Stimulated activated CD8-positive, alpha-beta memory T cell treated with anti-CD3 and anti-CD28 coated beads, Interleukin-2, amount 100 ng/mL, for 1 hour (primary cell): ENCODE data around the gene HABP4.

Source experiments
- DNase-seq, 2 donors: peaks; one replicate each; pipeline ENCODE4 v3.0.0-alpha.2; 2020; ENCODE audit warnings: low read depth in 2 of 2

HABP4 gene

GRCh38 chr9:96523374-96523773 lies 73.4 kb downstream of the HABP4 start:
- no peak for DNase-seq

GRCh38 chr9:96524045-96524444 lies 74.1 kb downstream of the HABP4 start:
- no peak for DNase-seq

GRCh38 chr9:96524764-96525163 lies 74.8 kb downstream of the HABP4 start:
- no peak for DNase-seq

GRCh38 chr9:96532173-96532572 lies 82.2 kb downstream of the HABP4 start:
- no peak for DNase-seq

DNA sequence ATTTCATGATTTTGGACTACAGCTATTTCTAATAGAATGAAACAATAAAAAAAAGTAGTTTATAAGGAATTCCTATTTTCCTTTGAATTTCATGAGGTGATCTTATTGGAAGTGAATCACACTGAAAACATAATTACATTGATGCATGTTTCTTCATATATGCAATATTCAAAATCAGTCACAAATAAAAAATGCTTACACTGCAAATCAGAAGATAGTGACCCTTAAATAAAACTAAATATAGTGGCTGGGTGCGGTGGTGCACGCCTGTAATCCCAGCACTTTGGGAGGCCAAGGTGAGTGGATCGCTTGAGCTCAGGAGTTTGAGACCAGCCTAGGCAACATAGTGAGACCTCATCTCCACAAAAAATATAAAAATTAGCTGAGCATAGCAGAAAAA lies 90.1 kb downstream of the HABP4 start:
- DNase-seq: no peak
